ENCODE results near the gene LTF.

GRCh38 chr3:46483825-46484224 lies 19.1 kb upstream of the LTF start:
- TF ChIP-seq CTCF (IDR thresholded peaks at IDR 0.05 in 4 of 5, conservative IDR thresholded peaks at IDR 0.05 in 1 of 5) (no peak), POLR2A (IDR thresholded peaks at IDR 0.05) (no peak)

Measured in gastrocnemius medialis (tissue), 4 donors.